PC-3 (cell line): ENCODE results near the gene ISM1. TPM values are rescaled to one million over a fixed set of nuclear protein-coding genes. Genes with fewer than 3 reads are reported as not detected.

ENCODE experiments used
- ATAC-seq: fragments of 200-7000 bp; cut with Tn5 transposase; 2 replicates; pipeline ENCODE4 v1.9.1; 2020; ENCODE audit warnings: mild to moderate bottlenecking, moderate library complexity
- BruUV-seq: library from RNA; stranded (reverse); fragments of 400-500 nt; replicated peaks from 2 replicates; lab custom pipeline; 2021; lab: Mats Ljungman, UMichigan
- CTCF ChIA-PET: fragments of 300-600 bp; sonication (Branson Sonifier 250); formaldehyde crosslinking; loops from one replicate; lab custom pipeline; 2022; ENCODE audit warnings: antibody characterized with exemption; lab: Charles Lee
- POLR2A ChIA-PET: fragments of 300-600 bp; sonication (Branson Sonifier 250); formaldehyde crosslinking; loops from one replicate; lab custom pipeline; 2022; ENCODE audit warnings: antibody characterized with exemption; ENCODE audit not compliant: unreplicated experiment; lab: Charles Lee
- DNase-seq: peaks from one replicate; pipeline ENCODE4 v3.0.0-alpha.2; 2015
- H2AFZ ChIP-seq: fragments of 300-600 bp; sonication (generic); 2 replicates; pipeline ENCODE4 v1.6.0; 2016; ENCODE audit warnings: antibody characterized with exemption, low read length
- H3F3A ChIP-seq: fragments of 300-600 bp; sonication (generic); one replicate; pipeline ENCODE4 v1.6.0; 2017; ENCODE audit warnings: antibody characterized with exemption, low read length, control low read depth, mild to moderate bottlenecking; ENCODE audit not compliant: unreplicated experiment
- H3K27ac ChIP-seq: fragments of 300-600 bp; sonication (generic); 2 replicates; pipeline ENCODE4 v1.5.1; 2016; ENCODE audit warnings: mild to moderate bottlenecking, low read length
- H3K27me3 ChIP-seq: fragments of 300-600 bp; sonication (generic); 2 replicates; pipeline ENCODE4 v1.6.1; 2016; ENCODE audit warnings: low read length, mixed read lengths
- H3K36me3 ChIP-seq: fragments of 300-600 bp; sonication (generic); 2 replicates; pipeline ENCODE4 v1.6.1; 2016; ENCODE audit warnings: low read depth, mixed run types, low read length, mixed read lengths
- H3K4me1 ChIP-seq: fragments of 300-600 bp; sonication (generic); 2 replicates; pipeline ENCODE4 v1.5.1; 2016; ENCODE audit warnings: low read length; ENCODE audit not compliant: insufficient read depth
- H3K4me2 ChIP-seq: fragments of 300-600 bp; sonication (generic); 2 replicates; pipeline ENCODE4 v1.6.0; 2016; ENCODE audit warnings: low read length
- H3K4me3 ChIP-seq: fragments of 300-600 bp; sonication (generic); 2 replicates; pipeline ENCODE4 v1.5.1; 2016; ENCODE audit warnings: mild to moderate bottlenecking, low read length, mixed read lengths
- H3K79me2 ChIP-seq: fragments of 300-600 bp; sonication (generic); 2 replicates; pipeline ENCODE4 v1.6.1; 2017; ENCODE audit warnings: low read length, mixed read lengths
- H3K9ac ChIP-seq: fragments of 300-600 bp; sonication (generic); 2 replicates; pipeline ENCODE4 v1.6.0; 2016; ENCODE audit warnings: mild to moderate bottlenecking, low read length
- H3K9me2 ChIP-seq: fragments of 300-600 bp; sonication (generic); replicated peaks from 2 replicates; pipeline ENCODE4 v1.6.1; 2016; ENCODE audit warnings: mixed run types, low read length, mixed read lengths
- H3K9me3 ChIP-seq: fragments of 300-600 bp; sonication (generic); 2 replicates; pipeline ENCODE4 v1.6.1; 2016; ENCODE audit warnings: low read length, mixed read lengths
- H4K20me1 ChIP-seq: fragments of 300-600 bp; sonication (generic); 2 replicates; pipeline ENCODE4 v1.6.1; 2016; ENCODE audit warnings: low read length, mixed read lengths
- EZH2 ChIP-seq: fragments of 300-600 bp; sonication (generic); IDR thresholded peaks from one replicate; pipeline ENCODE4 v1.6.1; 2017; ENCODE audit warnings: antibody characterized with exemption, mild to moderate bottlenecking, low read length; ENCODE audit not compliant: unreplicated experiment
- EZH2phosphoT487 ChIP-seq: fragments of 300-600 bp; sonication (generic); IDR thresholded peaks from 2 replicates; pipeline ENCODE4 v1.6.1; 2018; ENCODE audit warnings: mild to moderate bottlenecking, antibody characterized with exemption, low read length, borderline replicate concordance
- intact Hi-C: fragments of 100-400 bp; cut with micrococcal nuclease; formaldehyde crosslinking; loops from 2 replicates; pipeline ENCODE4 v1.9.0; 2023
- total RNA-seq: library from RNA; depleted of rRNA; stranded (reverse); fragments of >200 nt; gene quantifications from 2 replicates; pipeline ENCODE4 v1.2.3, GENCODE V29; 2014
- TF ChIP-seq, protein P1 (sequence below): fragments of 300-600 bp; sonication (generic); conservative IDR thresholded peaks from 2 replicates; pipeline ENCODE4 v1.5.1; 2017; ENCODE audit warnings: antibody characterized with exemption, low read depth, mild to moderate bottlenecking, low read length

ISM1 gene
- total RNA-seq, 1 experiment from 2014 or later = not detected

DNA sequence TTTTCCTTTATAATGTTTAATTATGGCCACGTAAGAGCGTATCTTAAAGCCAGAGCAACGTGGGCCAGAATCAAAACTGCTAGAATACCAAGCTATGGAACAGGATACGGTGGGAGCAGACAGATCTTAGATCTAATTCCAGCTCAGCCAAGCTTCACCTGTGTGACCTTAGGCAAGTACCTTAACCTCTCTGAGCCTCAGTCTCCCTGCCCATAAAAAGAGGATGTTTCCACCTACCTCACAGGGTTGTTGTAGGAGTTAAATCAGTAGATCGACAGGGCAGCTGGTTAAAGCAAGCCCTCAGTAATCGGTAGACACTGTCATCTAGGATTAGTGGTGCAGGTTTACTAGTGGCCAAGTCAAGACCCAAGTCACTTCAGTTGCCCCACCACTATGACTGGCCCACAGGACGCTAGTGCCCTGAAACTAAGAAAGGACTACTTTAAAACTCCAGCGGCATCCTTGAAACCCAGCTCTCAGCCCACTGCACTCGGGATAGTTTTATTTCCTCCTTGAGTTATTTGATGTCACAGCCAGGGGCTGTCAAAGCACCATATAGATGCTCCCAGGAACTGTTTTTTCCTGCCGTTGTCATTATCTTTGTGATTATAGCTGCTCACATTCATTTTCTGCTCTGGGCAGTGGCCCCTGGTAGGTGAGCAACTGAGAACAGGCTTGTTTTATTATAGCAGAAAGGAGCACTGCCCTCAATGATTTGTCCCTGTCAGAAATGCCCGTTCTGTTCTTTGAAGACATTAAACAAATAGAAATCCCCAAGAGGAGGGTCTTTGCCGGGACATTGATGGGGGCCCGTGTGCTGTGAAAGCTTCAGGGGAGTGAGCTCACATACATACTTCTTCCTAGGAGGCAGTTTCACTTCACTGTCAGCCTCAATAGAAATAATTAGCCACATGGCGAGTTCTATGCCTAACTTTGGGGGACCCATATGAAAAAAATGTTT lies 63.1 kb downstream of the ISM1 start:
- Histone ChIP-seq H2AFZ (no peak overlapping the region), H3K9ac (no peak overlapping the region), H4K20me1 (0 out of 2 replicates have a peak, but pooled peaks cover 4% of the 10 kb centered on the region), H3K36me3 (no peaks in the 10 kb centered on the region), H3K79me2 (no peaks in the 10 kb centered on the region), H3K4me2 (no peak overlapping the region), H3K4me1 (no peaks in the 10 kb centered on the region), H3K9me2 (no peaks in the 10 kb centered on the region), H3F3A (no peaks in the 10 kb centered on the region), H3K27ac (no peak overlapping the region), H3K9me3 (no peaks in the 10 kb centered on the region), H3K4me3 (no peak overlapping the region), H3K27me3 (peaks cover 44% of the 10 kb centered on the region)
- BruUV-seq = no TSS peak
- CTCF ChIA-PET = interaction anchor here (0.6 kb wide), 1 partner anchor 146 kb away, joined by 3 read pairs; no protein-coding TSS in a partner anchor
- ATAC-seq = no peak
- intact Hi-C loops = no loop called here
- POLR2A ChIA-PET = no interaction called here
- no peak for TF ChIP-seq EZH2
- no peak for TF ChIP-seq EZH2phosphoT487
- TF ChIP-seq, protein P1, sequence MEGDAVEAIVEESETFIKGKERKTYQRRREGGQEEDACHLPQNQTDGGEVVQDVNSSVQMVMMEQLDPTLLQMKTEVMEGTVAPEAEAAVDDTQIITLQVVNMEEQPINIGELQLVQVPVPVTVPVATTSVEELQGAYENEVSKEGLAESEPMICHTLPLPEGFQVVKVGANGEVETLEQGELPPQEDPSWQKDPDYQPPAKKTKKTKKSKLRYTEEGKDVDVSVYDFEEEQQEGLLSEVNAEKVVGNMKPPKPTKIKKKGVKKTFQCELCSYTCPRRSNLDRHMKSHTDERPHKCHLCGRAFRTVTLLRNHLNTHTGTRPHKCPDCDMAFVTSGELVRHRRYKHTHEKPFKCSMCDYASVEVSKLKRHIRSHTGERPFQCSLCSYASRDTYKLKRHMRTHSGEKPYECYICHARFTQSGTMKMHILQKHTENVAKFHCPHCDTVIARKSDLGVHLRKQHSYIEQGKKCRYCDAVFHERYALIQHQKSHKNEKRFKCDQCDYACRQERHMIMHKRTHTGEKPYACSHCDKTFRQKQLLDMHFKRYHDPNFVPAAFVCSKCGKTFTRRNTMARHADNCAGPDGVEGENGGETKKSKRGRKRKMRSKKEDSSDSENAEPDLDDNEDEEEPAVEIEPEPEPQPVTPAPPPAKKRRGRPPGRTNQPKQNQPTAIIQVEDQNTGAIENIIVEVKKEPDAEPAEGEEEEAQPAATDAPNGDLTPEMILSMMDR = no peak
- DNase-seq = no peak

DNA sequence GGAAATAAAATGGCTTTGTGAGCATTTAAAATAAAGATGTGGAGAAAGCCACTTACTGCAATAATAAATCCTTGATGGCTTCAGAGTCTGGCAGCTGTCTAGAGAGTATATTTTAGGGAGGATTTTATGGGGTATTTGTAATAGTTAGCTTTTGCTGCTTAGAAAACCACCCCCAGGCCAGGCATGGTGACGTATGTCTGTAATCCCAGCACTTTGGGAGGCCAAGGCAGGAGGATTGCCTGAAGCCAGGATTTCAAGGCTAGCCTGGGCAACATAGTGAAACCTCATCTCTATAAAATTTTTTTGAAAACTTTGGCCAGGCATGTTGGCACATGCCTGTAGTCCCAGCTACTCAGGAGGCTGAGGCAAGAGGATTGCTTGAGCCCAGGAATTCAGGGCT lies 63.8 kb downstream of the ISM1 start:
- no peak for DNase-seq

More for the DNA sequence above, 63.8 kb downstream of the ISM1 start:
- Histone ChIP-seq H3K9ac (no peak overlapping the region), H2AFZ (no peak overlapping the region), H3K4me2 (no peak overlapping the region), H3K27ac (no peak overlapping the region), H3K27me3 (peaks cover 47% of the 10 kb centered on the region), H3F3A (no peaks in the 10 kb centered on the region), H3K9me3 (no peaks in the 10 kb centered on the region), H4K20me1 (0 out of 2 replicates have a peak, but pooled peaks cover 4% of the 10 kb centered on the region), H3K36me3 (no peaks in the 10 kb centered on the region), H3K79me2 (no peaks in the 10 kb centered on the region), H3K4me3 (no peak overlapping the region), H3K4me1 (no peaks in the 10 kb centered on the region), H3K9me2 (no peaks in the 10 kb centered on the region)
- POLR2A ChIA-PET = no interaction called here
- intact Hi-C loops = no loop called here
- TF ChIP-seq EZH2phosphoT487 (no peak), EZH2 (no peak)
- TF ChIP-seq, protein P1 = no peak
- peak; percentile 34; the same call in 1 of the 2 replicates for ATAC-seq
- BruUV-seq = no TSS peak
- CTCF ChIA-PET = interaction anchor here (0.6 kb wide), 1 partner anchor 146 kb away, joined by 3 read pairs; no protein-coding TSS in a partner anchor
